ENCODE measurements around the gene BDNF.

BDNF gene

DNA sequence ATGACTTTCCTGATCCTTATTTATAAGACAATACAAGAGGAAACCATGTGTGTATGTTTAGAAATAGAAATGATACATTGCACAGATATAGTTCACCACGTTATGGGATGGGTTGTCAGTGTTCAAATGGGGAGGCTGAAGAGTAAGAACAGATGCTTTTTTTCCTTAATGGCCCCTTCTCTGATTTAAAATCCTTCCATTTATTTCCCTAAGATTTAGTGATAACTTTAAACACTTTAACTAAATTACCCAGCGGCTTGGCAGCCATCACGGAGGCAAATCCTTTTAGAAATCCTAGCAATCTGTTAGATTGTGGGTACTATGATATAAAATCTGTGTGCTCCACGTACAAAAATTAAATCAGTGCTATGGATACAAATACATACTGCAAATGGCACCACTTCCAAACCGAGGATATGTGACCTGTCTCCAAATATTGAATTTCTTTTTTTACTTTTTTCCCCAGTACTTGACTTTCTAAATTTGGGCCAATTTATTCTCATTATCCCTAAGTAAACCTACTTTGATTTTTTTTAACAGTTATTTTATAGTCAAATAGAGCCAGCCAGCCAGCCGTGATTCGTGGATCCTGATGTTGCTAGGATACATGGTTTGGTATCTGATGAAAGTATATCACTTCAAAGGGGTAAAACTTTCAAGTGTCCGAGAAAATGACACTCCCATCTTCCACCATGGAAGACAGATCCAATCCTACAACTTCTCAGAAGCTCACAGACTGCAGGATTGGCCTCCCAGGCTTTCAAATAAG is 46.1 kb downstream of the BDNF start:
- no peaks in the 10 kb centered on the region for H3K36me3 ChIP-seq (ENCODE audit: insufficient read depth, low read length)
- H4K20me1 ChIP-seq (ENCODE audit: insufficient read depth, low read length, poor library complexity, severe bottlenecking), result no peaks in the 10 kb centered on the region
- no peaks in the 10 kb centered on the region for H3K9me3 ChIP-seq (ENCODE audit: insufficient read depth, low read depth, low read length)
- no peaks in the 10 kb centered on the region for H3K27me3 ChIP-seq (ENCODE audit: insufficient read depth, low read length, poor library complexity, severe bottlenecking)
- no peak overlapping the region for H2AFZ ChIP-seq (ENCODE audit: low read length)
- no peaks in the 10 kb centered on the region for H3K79me2 ChIP-seq (ENCODE audit: insufficient read depth, low read length)
- no peaks in the 10 kb centered on the region for H3F3A ChIP-seq (ENCODE audit: low read depth)
- H3K4me3 ChIP-seq (ENCODE audit: low read length, poor library complexity, severe bottlenecking), result no peak overlapping the region
- no peak overlapping the region for H3K4me2 ChIP-seq (ENCODE audit: low read depth, low read length, poor library complexity, severe bottlenecking)
- H3K9ac ChIP-seq (ENCODE audit: low read depth, low read length, poor library complexity, severe bottlenecking), result no peak overlapping the region
- no peak for TF ChIP-seq CTCF (conservative IDR thresholded peaks at IDR 0.05; ENCODE audit: low read length)
- no peak for TF ChIP-seq EZH2phosphoT487 (IDR thresholded peaks at IDR 0.05; ENCODE audit: borderline replicate concordance)
- H3K4me1 ChIP-seq (ENCODE audit: insufficient read depth, low read length, poor library complexity, severe bottlenecking), result peaks cover 30% of the 10 kb centered on the region
- H3K9me2 ChIP-seq (replicated peaks; ENCODE audit: low read depth, low read length), result no peaks in the 10 kb centered on the region

- Histone ChIP-seq H3F3A (ENCODE audit: low read depth) (no peaks in the 10 kb centered on the region), H2AFZ (ENCODE audit: low read length) (no peak overlapping the region), H3K9me3 (ENCODE audit: insufficient read depth, low read depth, low read length) (no peaks in the 10 kb centered on the region), H3K9ac (ENCODE audit: low read depth, low read length, poor library complexity, severe bottlenecking) (no peak overlapping the region), H3K4me2 (ENCODE audit: low read depth, low read length, poor library complexity, severe bottlenecking) (no peak overlapping the region), H3K9me2 (replicated peaks; ENCODE audit: low read depth, low read length) (no peaks in the 10 kb centered on the region), H3K27me3 (ENCODE audit: insufficient read depth, low read length, poor library complexity, severe bottlenecking) (no peaks in the 10 kb centered on the region), H3K4me1 (ENCODE audit: insufficient read depth, low read length, poor library complexity, severe bottlenecking) (peaks cover 33% of the 10 kb centered on the region), H3K79me2 (ENCODE audit: insufficient read depth, low read length) (no peaks in the 10 kb centered on the region), H3K4me3 (ENCODE audit: low read length, poor library complexity, severe bottlenecking) (no peak overlapping the region), H3K36me3 (ENCODE audit: insufficient read depth, low read length) (no peaks in the 10 kb centered on the region), H4K20me1 (ENCODE audit: insufficient read depth, low read length, poor library complexity, severe bottlenecking) (no peaks in the 10 kb centered on the region)
- TF ChIP-seq CTCF (conservative IDR thresholded peaks at IDR 0.05; ENCODE audit: low read length), result no peak
- TF ChIP-seq EZH2phosphoT487 (IDR thresholded peaks at IDR 0.05; ENCODE audit: borderline replicate concordance), result no peak
These were observed 48.5 kb downstream of the BDNF start for GRCh38 chr11:27651711-27652110.

- H3K4me2 ChIP-seq (ENCODE audit: low read depth, low read length, poor library complexity, severe bottlenecking), result peak overlapping the region; percentile 41
- H4K20me1 ChIP-seq (ENCODE audit: insufficient read depth, low read length, poor library complexity, severe bottlenecking), result no peaks in the 10 kb centered on the region
- H3K36me3 ChIP-seq (ENCODE audit: insufficient read depth, low read length), result no peaks in the 10 kb centered on the region
- no peak overlapping the region for H3K9ac ChIP-seq (ENCODE audit: low read depth, low read length, poor library complexity, severe bottlenecking)
- no peak overlapping the region for H2AFZ ChIP-seq (ENCODE audit: low read length)
- H3K4me1 ChIP-seq (ENCODE audit: insufficient read depth, low read length, poor library complexity, severe bottlenecking), result peaks cover 33% of the 10 kb centered on the region
- TF ChIP-seq EZH2phosphoT487 (IDR thresholded peaks at IDR 0.05; ENCODE audit: borderline replicate concordance), result no peak
- no peak for TF ChIP-seq CTCF (conservative IDR thresholded peaks at IDR 0.05; ENCODE audit: low read length)
- H3K27me3 ChIP-seq (ENCODE audit: insufficient read depth, low read length, poor library complexity, severe bottlenecking), result no peaks in the 10 kb centered on the region
- no peaks in the 10 kb centered on the region for H3F3A ChIP-seq (ENCODE audit: low read depth)
- H3K4me3 ChIP-seq (ENCODE audit: low read length, poor library complexity, severe bottlenecking), result no peak overlapping the region
- H3K9me2 ChIP-seq (replicated peaks; ENCODE audit: low read depth, low read length), result no peaks in the 10 kb centered on the region
- H3K79me2 ChIP-seq (ENCODE audit: insufficient read depth, low read length), result no peaks in the 10 kb centered on the region
- no peaks in the 10 kb centered on the region for H3K9me3 ChIP-seq (ENCODE audit: insufficient read depth, low read depth, low read length)
These were observed 49.3 kb downstream of the BDNF start for GRCh38 chr11:27650988-27651387.
